Thyroid gland (tissue), 4 donors: ENCODE data around the gene IRF2BPL.

ENCODE experiments used
- POLR2A ChIP-seq, 2 donors: fragments of 450-650 bp; IDR thresholded peaks; one replicate each; pipeline ENCODE4 v1.6.1; 2017; ENCODE audit warnings: antibody characterized with exemption in 2 of 2, mild to moderate bottlenecking in 2 of 2, moderate library complexity in 1 of 2
- TF ChIP-seq, protein P1 (sequence below), 6 experiments: fragments of 200-600 bp in 3 of 6; fragments of 450-650 bp in 3 of 6; sonication (generic) in 3 of 6; IDR thresholded peaks; one replicate each; pipeline ENCODE4 v1.5.1; 2016 to 2019; ENCODE audit warnings: antibody characterized with exemption in 6 of 6, mild to moderate bottlenecking in 2 of 6, inconsistent platforms in 1 of 6, moderate library complexity in 1 of 6

DNA sequence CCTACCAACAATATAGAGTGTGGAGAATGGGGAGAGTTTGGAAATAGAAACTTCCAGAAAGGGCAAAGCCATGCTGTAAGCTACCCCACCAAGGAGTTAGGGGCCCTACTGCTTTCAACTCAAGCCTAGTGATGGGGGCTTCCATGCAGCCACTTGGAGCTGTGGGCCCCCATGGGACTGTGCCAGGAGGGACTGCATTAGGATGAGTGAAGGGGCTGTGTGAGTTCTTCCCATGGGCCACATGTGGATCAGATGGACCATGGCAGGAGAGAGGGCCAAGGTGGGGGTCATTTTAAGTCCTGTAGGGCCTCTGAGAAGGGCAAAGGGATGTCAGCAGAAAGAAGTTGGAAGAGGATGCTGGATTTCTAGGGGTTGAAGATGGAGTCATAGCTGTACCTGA, 46.5 kb upstream of the IRF2BPL start:
- TF ChIP-seq, protein P1, sequence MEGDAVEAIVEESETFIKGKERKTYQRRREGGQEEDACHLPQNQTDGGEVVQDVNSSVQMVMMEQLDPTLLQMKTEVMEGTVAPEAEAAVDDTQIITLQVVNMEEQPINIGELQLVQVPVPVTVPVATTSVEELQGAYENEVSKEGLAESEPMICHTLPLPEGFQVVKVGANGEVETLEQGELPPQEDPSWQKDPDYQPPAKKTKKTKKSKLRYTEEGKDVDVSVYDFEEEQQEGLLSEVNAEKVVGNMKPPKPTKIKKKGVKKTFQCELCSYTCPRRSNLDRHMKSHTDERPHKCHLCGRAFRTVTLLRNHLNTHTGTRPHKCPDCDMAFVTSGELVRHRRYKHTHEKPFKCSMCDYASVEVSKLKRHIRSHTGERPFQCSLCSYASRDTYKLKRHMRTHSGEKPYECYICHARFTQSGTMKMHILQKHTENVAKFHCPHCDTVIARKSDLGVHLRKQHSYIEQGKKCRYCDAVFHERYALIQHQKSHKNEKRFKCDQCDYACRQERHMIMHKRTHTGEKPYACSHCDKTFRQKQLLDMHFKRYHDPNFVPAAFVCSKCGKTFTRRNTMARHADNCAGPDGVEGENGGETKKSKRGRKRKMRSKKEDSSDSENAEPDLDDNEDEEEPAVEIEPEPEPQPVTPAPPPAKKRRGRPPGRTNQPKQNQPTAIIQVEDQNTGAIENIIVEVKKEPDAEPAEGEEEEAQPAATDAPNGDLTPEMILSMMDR (IDR thresholded peaks at IDR 0.05), result no peak
- no peak for TF ChIP-seq POLR2A (IDR thresholded peaks at IDR 0.05)
